SK-N-SH (cell line): ENCODE results near the gene OXSM. TPM values are rescaled to one million over a fixed set of nuclear protein-coding genes. Genes with fewer than 3 reads are reported as not detected.

Experiments
- CTCF ChIA-PET: fragments of 300-600, 350-600 bp; formaldehyde crosslinking; extraction: SDS; loops from one replicate; lab custom pipeline; 2021; lab: Yijun Ruan, JAX
- POLR2A ChIA-PET: fragments of 350-600 bp; sonication (Branson Sonifier 250); formaldehyde crosslinking; extraction: SDS; loops from one replicate; lab custom pipeline; 2020; ENCODE audit warnings: antibody characterized with exemption, inconsistent platforms; lab: Yijun Ruan, JAX
- DNase-seq: peaks from one replicate; pipeline ENCODE4 v3.0.0; 2012
- H2AFZ ChIP-seq: fragments of 200-600 bp; sonication (generic); 2 replicates; pipeline ENCODE4 v1.8.1; 2016; ENCODE audit warnings: antibody characterized with exemption, mild to moderate bottlenecking, low read depth
- H3F3A ChIP-seq: fragments of 200-600 bp; sonication (generic); replicated peaks from 2 replicates; pipeline ENCODE3; 2016; ENCODE audit warnings: antibody characterized with exemption, mild to moderate bottlenecking; ENCODE audit not compliant: insufficient read depth
- H3K27ac ChIP-seq, 2 experiments: fragments of 200-500 bp in 1 of 2; fragments of 200-600 bp in 1 of 2; sonication (Bioruptor generic) in 1 of 2; sonication (generic), shearing (Covaris generic) in 1 of 2; 2 replicates each; pipeline versions ENCODE4 v1.5.1 to v1.6.1; 2014 to 2016; ENCODE audit warnings: low read depth in 2 of 2, inconsistent platforms in 1 of 2, low read length in 1 of 2, mild to moderate bottlenecking in 1 of 2, mixed read lengths in 1 of 2
- H3K27me3 ChIP-seq: fragments of 200-600 bp; sonication (generic), shearing (Covaris generic); 2 replicates; pipeline ENCODE4 v1.6.1; 2016; ENCODE audit warnings: mixed run types; ENCODE audit not compliant: insufficient read depth
- H3K36me3 ChIP-seq, 2 experiments: fragments of 200-500 bp in 1 of 2; fragments of 200-600 bp in 1 of 2; sonication (Bioruptor generic) in 1 of 2; sonication (generic) in 1 of 2; replicated peaks in 1 of 2; 2 replicates each; pipeline versions ENCODE3 to v1.5.1; 2014 to 2016; ENCODE audit warnings: low read length in 1 of 2, mild to moderate bottlenecking in 1 of 2; ENCODE audit not compliant: insufficient read depth in 2 of 2, control insufficient read depth in 1 of 2
- H3K4me1 ChIP-seq, 2 experiments: fragments of 200-500 bp in 1 of 2; fragments of 200-600 bp in 1 of 2; sonication (Bioruptor generic) in 1 of 2; sonication (generic), shearing (Covaris generic) in 1 of 2; 2 replicates each; pipeline versions ENCODE4 v1.5.1 to v1.6.1; 2014 to 2016; ENCODE audit warnings: low read depth in 1 of 2, low read length in 1 of 2, mixed run types in 1 of 2; ENCODE audit not compliant: insufficient read depth in 2 of 2, control insufficient read depth in 1 of 2
- H3K4me2 ChIP-seq: fragments of 200-600 bp; sonication (generic), shearing (Covaris generic); 2 replicates; pipeline ENCODE4 v1.6.1; 2017; ENCODE audit warnings: mixed run types
- H3K4me3 ChIP-seq, 2 experiments: fragments of 200-500 bp in 1 of 2; fragments of 200-600 bp in 1 of 2; sonication (Bioruptor generic) in 1 of 2; sonication (generic), shearing (Covaris generic) in 1 of 2; 2 replicates each; pipeline versions ENCODE4 v1.5.1 to v1.8.1; 2014 to 2016; ENCODE audit warnings: low read depth in 2 of 2, inconsistent platforms in 1 of 2, low read length in 1 of 2, mild to moderate bottlenecking in 1 of 2, mixed read lengths in 1 of 2, moderate library complexity in 1 of 2
- H3K79me2 ChIP-seq: fragments of 200-600 bp; sonication (generic); 2 replicates; pipeline ENCODE4 v1.8.1; 2017; ENCODE audit warnings: mild to moderate bottlenecking; ENCODE audit not compliant: insufficient read depth
- H3K9ac ChIP-seq: fragments of 200-600 bp; sonication (generic); 2 replicates; pipeline ENCODE4 v1.6.1; 2017; ENCODE audit warnings: mixed run types
- H3K9me2 ChIP-seq: fragments of 200-600 bp; sonication (generic); 2 replicates; pipeline ENCODE4 v1.6.1; 2017; ENCODE audit warnings: mixed run types
- H3K9me3 ChIP-seq: fragments of 200-600 bp; sonication (generic); 2 replicates; pipeline ENCODE4 v1.6.1; 2017; ENCODE audit warnings: mixed run types, mild to moderate bottlenecking, moderate library complexity
- H4K20me1 ChIP-seq: fragments of 200-600 bp; sonication (generic); 2 replicates; pipeline ENCODE4 v1.6.1; 2017; ENCODE audit warnings: mild to moderate bottlenecking, mixed run types; ENCODE audit not compliant: insufficient read depth
- CTCF ChIP-seq: fragments of 200-600 bp; sonication (generic); IDR thresholded peaks from 2 replicates; pipeline ENCODE4 v1.6.1; 2017; ENCODE audit warnings: antibody characterized with exemption, mild to moderate bottlenecking, moderate library complexity
- EZH2phosphoT487 ChIP-seq: fragments of 200-600 bp; sonication (generic); IDR thresholded peaks from 2 replicates; pipeline ENCODE4 v1.6.1; 2017; ENCODE audit warnings: low read depth, mixed run types, mild to moderate bottlenecking, antibody characterized with exemption, moderate library complexity, borderline replicate concordance
- FOXJ3 ChIP-seq: sonication (generic); formaldehyde crosslinking; IDR thresholded peaks from 2 replicates; pipeline ENCODE4 v1.5.1; 2020; ENCODE audit warnings: mild to moderate bottlenecking, missing genetic modification reagents
- FOXM1 ChIP-seq: IDR thresholded peaks from 2 replicates; pipeline ENCODE4 v1.4.0; 2012; ENCODE audit warnings: low read depth, mild to moderate bottlenecking
- GATA2 ChIP-seq: sonication (generic); formaldehyde crosslinking; IDR thresholded peaks from 2 replicates; pipeline ENCODE4 v1.5.0; 2020; ENCODE audit warnings: mild to moderate bottlenecking, missing genetic modification reagents
- JUND ChIP-seq: IDR thresholded peaks from 2 replicates; pipeline ENCODE4 v1.4.0; 2012
- MXI1 ChIP-seq: IDR thresholded peaks from 2 replicates; pipeline ENCODE4 v1.6.1; 2012; ENCODE audit warnings: mild to moderate bottlenecking, low read depth, low read length, improper control_type of control experiment
- RFX5 ChIP-seq: IDR thresholded peaks from 2 replicates; pipeline ENCODE4 v1.6.1; 2012; ENCODE audit warnings: mild to moderate bottlenecking, improper control_type of control experiment, low read length
- RXRA ChIP-seq: IDR thresholded peaks from 2 replicates; pipeline ENCODE4 v1.4.0; 2012; ENCODE audit warnings: low read depth, mild to moderate bottlenecking, borderline replicate concordance
- SIN3A ChIP-seq: IDR thresholded peaks from 2 replicates; pipeline ENCODE4 v1.6.1; 2012; ENCODE audit warnings: low read depth, mild to moderate bottlenecking, low read length, moderate library complexity, borderline replicate concordance
- SMC3 ChIP-seq: IDR thresholded peaks from 2 replicates; pipeline ENCODE4 v1.6.1; 2012; ENCODE audit warnings: low read depth, low read length, improper control_type of control experiment
- TEAD4 ChIP-seq: IDR thresholded peaks from 2 replicates; pipeline ENCODE4 v1.4.0; 2012; ENCODE audit warnings: mild to moderate bottlenecking, borderline replicate concordance; ENCODE audit not compliant: insufficient read depth
- USF1 ChIP-seq: IDR thresholded peaks from 2 replicates; pipeline ENCODE4 v1.4.0; 2012; ENCODE audit warnings: low read depth, borderline replicate concordance
- USF2 ChIP-seq: fragments of 150-350 bp; IDR thresholded peaks from 2 replicates; pipeline ENCODE4 v1.6.1; 2017; ENCODE audit warnings: antibody characterized with exemption, low read length, low read depth, borderline replicate concordance
- polyA plus RNA-seq, 3 experiments: library from polyadenylated mRNA; depleted of rRNA; stranded (reverse); fragments of >200 nt; gene quantifications; 2 replicates each; pipeline ENCODE4 v1.2.3, GENCODE V29; 2012
- TF ChIP-seq, protein P1 (sequence below): IDR thresholded peaks from 2 replicates; pipeline ENCODE4 v1.6.1; 2012; ENCODE audit warnings: mild to moderate bottlenecking, low read depth, low read length, moderate library complexity

The OXSM gene
- polyA plus RNA-seq, 1 of the 3 experiments (the other 2 are of a cell fraction) = 12.1 TPM

DNA sequence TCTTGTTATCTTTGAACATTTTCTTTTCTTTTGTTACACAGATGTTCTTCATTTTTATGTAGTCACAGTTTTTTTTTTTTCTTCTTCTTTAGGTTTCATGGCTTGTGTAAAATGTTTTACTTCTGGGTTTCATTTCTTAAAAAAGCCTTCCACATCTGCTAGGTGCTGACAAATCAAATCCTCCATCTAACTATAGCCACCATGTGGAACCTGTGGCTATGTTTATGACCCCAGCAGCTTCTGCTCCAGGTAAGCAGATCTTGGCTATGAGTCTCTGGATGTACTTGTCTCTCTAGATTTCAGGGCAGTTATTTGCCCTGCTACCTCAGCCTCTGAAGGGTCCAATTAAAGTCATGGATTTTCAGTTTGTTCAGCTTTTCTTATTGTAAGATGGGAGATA lies 44.5 kb downstream of the OXSM start:
- POLR2A ChIA-PET = no interaction called here
- H3K4me2 ChIP-seq = no peak overlapping the region
- H3K27ac ChIP-seq = no peak overlapping the region
- no peaks in the 10 kb centered on the region for H3K27me3 ChIP-seq
- no peaks in the 10 kb centered on the region for H3F3A ChIP-seq
- no peaks in the 10 kb centered on the region for H4K20me1 ChIP-seq
- no peak overlapping the region for H3K4me3 ChIP-seq
- H3K9me3 ChIP-seq = no peaks in the 10 kb centered on the region
- no peak for DNase-seq
- H3K79me2 ChIP-seq = no peaks in the 10 kb centered on the region
- peaks cover 0 to 7% of the 10 kb centered on the region in 2 experiments; a peak in 3 of 4 replicates for H3K4me1 ChIP-seq
- TF ChIP-seq FOXM1 (no peak), SMC3 (no peak), USF2 (no peak), MXI1 (no peak), TEAD4 (no peak), RFX5 (no peak), RXRA (no peak), FOXJ3 (CRISPR knock-in tag) (no peak), CTCF (no peak), EZH2phosphoT487 (no peak), GATA2 (no peak), SIN3A (no peak), JUND (no peak), USF1 (no peak)
- TF ChIP-seq, protein P1, sequence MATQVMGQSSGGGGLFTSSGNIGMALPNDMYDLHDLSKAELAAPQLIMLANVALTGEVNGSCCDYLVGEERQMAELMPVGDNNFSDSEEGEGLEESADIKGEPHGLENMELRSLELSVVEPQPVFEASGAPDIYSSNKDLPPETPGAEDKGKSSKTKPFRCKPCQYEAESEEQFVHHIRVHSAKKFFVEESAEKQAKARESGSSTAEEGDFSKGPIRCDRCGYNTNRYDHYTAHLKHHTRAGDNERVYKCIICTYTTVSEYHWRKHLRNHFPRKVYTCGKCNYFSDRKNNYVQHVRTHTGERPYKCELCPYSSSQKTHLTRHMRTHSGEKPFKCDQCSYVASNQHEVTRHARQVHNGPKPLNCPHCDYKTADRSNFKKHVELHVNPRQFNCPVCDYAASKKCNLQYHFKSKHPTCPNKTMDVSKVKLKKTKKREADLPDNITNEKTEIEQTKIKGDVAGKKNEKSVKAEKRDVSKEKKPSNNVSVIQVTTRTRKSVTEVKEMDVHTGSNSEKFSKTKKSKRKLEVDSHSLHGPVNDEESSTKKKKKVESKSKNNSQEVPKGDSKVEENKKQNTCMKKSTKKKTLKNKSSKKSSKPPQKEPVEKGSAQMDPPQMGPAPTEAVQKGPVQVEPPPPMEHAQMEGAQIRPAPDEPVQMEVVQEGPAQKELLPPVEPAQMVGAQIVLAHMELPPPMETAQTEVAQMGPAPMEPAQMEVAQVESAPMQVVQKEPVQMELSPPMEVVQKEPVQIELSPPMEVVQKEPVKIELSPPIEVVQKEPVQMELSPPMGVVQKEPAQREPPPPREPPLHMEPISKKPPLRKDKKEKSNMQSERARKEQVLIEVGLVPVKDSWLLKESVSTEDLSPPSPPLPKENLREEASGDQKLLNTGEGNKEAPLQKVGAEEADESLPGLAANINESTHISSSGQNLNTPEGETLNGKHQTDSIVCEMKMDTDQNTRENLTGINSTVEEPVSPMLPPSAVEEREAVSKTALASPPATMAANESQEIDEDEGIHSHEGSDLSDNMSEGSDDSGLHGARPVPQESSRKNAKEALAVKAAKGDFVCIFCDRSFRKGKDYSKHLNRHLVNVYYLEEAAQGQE = no peak
- H3K36me3 ChIP-seq = no peaks in the 10 kb centered on the region
- no peaks in the 10 kb centered on the region for H3K9me2 ChIP-seq
- CTCF ChIA-PET = no interaction called here
- no peak overlapping the region for H2AFZ ChIP-seq
- H3K9ac ChIP-seq = no peak overlapping the region
